Measurements from ENCODE around the gene HAX1. TPM values are rescaled to one million over a fixed set of nuclear protein-coding genes. Genes with fewer than 3 reads are reported as not detected.

HAX1 gene
- total and polyA plus RNA-seq, 10 of the 15 experiments (the other 5 are each of a cell fraction or from before 2014, with no cell fraction given), result 95.3 to 288 (median 147) TPM

DNA sequence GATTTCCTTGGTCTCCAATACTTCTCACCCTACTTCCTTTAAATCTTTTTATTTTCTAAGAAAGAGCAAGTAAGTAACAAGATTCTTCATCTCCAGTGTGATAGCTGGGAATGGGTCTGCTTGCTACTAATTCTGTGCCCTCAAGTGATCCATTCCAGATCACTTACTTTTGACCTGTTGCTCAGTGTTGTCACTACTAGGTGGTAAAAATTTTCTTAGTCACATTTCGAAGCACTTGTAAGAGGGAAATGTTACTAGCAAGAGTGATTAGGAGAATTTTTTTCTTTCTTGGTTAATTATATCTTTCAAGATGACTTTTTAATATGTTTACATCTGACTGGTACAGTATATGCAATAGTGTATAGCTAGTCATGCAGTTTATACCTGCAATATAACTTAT, 49.5 kb upstream of the HAX1 start:
- in situ Hi-C loops (cut with MboI), result no loop called here
- POLR2A ChIA-PET, result interaction anchor here (0.5 to 1.2 kb wide), 6 partner anchors 16 to 562 kb away, joined by 3 to 6 read pairs (median 3); no protein-coding TSS in a partner anchor
- TF ChIP-seq, protein P1, sequence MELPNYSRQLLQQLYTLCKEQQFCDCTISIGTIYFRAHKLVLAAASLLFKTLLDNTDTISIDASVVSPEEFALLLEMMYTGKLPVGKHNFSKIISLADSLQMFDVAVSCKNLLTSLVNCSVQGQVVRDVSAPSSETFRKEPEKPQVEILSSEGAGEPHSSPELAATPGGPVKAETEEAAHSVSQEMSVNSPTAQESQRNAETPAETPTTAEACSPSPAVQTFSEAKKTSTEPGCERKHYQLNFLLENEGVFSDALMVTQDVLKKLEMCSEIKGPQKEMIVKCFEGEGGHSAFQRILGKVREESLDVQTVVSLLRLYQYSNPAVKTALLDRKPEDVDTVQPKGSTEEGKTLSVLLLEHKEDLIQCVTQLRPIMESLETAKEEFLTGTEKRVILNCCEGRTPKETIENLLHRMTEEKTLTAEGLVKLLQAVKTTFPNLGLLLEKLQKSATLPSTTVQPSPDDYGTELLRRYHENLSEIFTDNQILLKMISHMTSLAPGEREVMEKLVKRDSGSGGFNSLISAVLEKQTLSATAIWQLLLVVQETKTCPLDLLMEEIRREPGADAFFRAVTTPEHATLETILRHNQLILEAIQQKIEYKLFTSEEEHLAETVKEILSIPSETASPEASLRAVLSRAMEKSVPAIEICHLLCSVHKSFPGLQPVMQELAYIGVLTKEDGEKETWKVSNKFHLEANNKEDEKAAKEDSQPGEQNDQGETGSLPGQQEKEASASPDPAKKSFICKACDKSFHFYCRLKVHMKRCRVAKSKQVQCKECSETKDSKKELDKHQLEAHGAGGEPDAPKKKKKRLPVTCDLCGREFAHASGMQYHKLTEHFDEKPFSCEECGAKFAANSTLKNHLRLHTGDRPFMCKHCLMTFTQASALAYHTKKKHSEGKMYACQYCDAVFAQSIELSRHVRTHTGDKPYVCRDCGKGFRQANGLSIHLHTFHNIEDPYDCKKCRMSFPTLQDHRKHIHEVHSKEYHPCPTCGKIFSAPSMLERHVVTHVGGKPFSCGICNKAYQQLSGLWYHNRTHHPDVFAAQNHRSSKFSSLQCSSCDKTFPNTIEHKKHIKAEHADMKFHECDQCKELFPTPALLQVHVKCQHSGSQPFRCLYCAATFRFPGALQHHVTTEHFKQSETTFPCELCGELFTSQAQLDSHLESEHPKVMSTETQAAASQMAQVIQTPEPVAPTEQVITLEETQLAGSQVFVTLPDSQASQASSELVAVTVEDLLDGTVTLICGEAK (IDR thresholded peaks at IDR 0.05; ENCODE audit: borderline replicate concordance), result no peak
- no peak for TF ChIP-seq RELA (IDR thresholded peaks at IDR 0.05; ENCODE audit: borderline replicate concordance, partially characterized antibody)
- no peak for TF ChIP-seq NR2C1 (IDR thresholded peaks at IDR 0.05)
- TF ChIP-seq ATF7 (IDR thresholded peaks at IDR 0.05; ENCODE audit: low read depth), result no peak
- TF ChIP-seq MXI1 (IDR thresholded peaks at IDR 0.05; ENCODE audit: low read depth, low read length), result no peak
- TF ChIP-seq, protein P2, sequence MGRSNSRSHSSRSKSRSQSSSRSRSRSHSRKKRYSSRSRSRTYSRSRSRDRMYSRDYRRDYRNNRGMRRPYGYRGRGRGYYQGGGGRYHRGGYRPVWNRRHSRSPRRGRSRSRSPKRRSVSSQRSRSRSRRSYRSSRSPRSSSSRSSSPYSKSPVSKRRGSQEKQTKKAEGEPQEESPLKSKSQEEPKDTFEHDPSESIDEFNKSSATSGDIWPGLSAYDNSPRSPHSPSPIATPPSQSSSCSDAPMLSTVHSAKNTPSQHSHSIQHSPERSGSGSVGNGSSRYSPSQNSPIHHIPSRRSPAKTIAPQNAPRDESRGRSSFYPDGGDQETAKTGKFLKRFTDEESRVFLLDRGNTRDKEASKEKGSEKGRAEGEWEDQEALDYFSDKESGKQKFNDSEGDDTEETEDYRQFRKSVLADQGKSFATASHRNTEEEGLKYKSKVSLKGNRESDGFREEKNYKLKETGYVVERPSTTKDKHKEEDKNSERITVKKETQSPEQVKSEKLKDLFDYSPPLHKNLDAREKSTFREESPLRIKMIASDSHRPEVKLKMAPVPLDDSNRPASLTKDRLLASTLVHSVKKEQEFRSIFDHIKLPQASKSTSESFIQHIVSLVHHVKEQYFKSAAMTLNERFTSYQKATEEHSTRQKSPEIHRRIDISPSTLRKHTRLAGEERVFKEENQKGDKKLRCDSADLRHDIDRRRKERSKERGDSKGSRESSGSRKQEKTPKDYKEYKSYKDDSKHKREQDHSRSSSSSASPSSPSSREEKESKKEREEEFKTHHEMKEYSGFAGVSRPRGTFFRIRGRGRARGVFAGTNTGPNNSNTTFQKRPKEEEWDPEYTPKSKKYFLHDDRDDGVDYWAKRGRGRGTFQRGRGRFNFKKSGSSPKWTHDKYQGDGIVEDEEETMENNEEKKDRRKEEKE (IDR thresholded peaks at IDR 0.05), result no peak
- TF ChIP-seq, protein P3, sequence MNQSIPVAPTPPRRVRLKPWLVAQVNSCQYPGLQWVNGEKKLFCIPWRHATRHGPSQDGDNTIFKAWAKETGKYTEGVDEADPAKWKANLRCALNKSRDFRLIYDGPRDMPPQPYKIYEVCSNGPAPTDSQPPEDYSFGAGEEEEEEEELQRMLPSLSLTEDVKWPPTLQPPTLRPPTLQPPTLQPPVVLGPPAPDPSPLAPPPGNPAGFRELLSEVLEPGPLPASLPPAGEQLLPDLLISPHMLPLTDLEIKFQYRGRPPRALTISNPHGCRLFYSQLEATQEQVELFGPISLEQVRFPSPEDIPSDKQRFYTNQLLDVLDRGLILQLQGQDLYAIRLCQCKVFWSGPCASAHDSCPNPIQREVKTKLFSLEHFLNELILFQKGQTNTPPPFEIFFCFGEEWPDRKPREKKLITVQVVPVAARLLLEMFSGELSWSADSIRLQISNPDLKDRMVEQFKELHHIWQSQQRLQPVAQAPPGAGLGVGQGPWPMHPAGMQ (IDR thresholded peaks at IDR 0.05; ENCODE audit: borderline replicate concordance), result no peak
- TF ChIP-seq TCF7 (IDR thresholded peaks at IDR 0.05; ENCODE audit: borderline replicate concordance), result no peak
- TF ChIP-seq MTA2 (IDR thresholded peaks at IDR 0.05; ENCODE audit: low read depth), result no peak
- TF ChIP-seq NFXL1 (IDR thresholded peaks at IDR 0.05; ENCODE audit: borderline replicate concordance), result no peak
- TF ChIP-seq ZZZ3 (IDR thresholded peaks at IDR 0.05; ENCODE audit: control insufficient read depth, insufficient read length, low read depth), result no peak
- no peak for TF ChIP-seq STAT1 (conservative IDR thresholded peaks at IDR 0.05)
- TF ChIP-seq, protein P4, sequence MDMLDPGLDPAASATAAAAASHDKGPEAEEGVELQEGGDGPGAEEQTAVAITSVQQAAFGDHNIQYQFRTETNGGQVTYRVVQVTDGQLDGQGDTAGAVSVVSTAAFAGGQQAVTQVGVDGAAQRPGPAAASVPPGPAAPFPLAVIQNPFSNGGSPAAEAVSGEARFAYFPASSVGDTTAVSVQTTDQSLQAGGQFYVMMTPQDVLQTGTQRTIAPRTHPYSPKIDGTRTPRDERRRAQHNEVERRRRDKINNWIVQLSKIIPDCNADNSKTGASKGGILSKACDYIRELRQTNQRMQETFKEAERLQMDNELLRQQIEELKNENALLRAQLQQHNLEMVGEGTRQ (IDR thresholded peaks at IDR 0.05; ENCODE audit: borderline replicate concordance, low read depth, low read length), result no peak
- TF ChIP-seq PAX5 (IDR thresholded peaks at IDR 0.05; ENCODE audit: borderline replicate concordance, low read depth, low read length), result no peak

More for the DNA sequence above, 49.5 kb upstream of the HAX1 start:
- ChIA-PET RAD21 (ENCODE audit: unreplicated experiment) (interaction anchor here (0.5 to 1.2 kb wide), 3 partner anchors 23 to 422 kb away, joined by 3 read pairs; no protein-coding TSS in a partner anchor), CTCF (interaction anchor here (0.9 to 1.5 kb wide), 4 partner anchors 24 to 112 kb away, joined by 3 to 7 read pairs (median 4); no protein-coding TSS in a partner anchor), SMC1A (ENCODE audit: uncharacterized antibody, unreplicated experiment) (interaction anchor here (0.6 to 2.2 kb wide), 11 partner anchors 22 to 126 kb away, joined by 3 to 8 read pairs (median 3); partner anchors contain the start of gene HAX1)
- Histone ChIP-seq H3K9ac (ENCODE audit: control insufficient read depth, insufficient read depth, low read length) (no peak overlapping the region), H3K79me2 (ENCODE audit: control insufficient read depth, insufficient read depth, low read length) (peaks cover 91% of the 10 kb centered on the region), H3K4me2 (ENCODE audit: control insufficient read depth, insufficient read depth) (peak overlapping the region; percentile 93), H3K9me3 (replicated peaks; ENCODE audit: control insufficient read depth, insufficient read depth, low read length) (no peaks in the 10 kb centered on the region), H3K36me3 (ENCODE audit: control insufficient read depth in 2 of 2, insufficient read depth in 2 of 2, low read length in 1 of 2) (peaks cover 0 to 22% of the 10 kb centered on the region in 2 experiments; a peak in 1 of 4 replicates), H3K27ac (ENCODE audit: control insufficient read depth, insufficient read depth) (no peak overlapping the region), H4K20me1 (ENCODE audit: control insufficient read depth, insufficient read depth) (no peaks in the 10 kb centered on the region; the same call in 1 of the 2 replicates), H3K4me1 (ENCODE audit: control insufficient read depth, insufficient read depth, low read length) (peaks cover 15% of the 10 kb centered on the region), H3K4me3 (peak overlapping the region; percentile 99), H3K27me3 (replicated peaks in 1 of 2; ENCODE audit: control insufficient read depth in 2 of 2, insufficient read depth in 2 of 2, low read length in 1 of 2) (no peaks in the 10 kb centered on the region), H2AFZ (ENCODE audit: control insufficient read depth, low read depth, low read length) (no peak overlapping the region)
- FAIRE-seq (no peak), DNase-seq (ENCODE audit: low read depth, low spot score) (no peak), ATAC-seq (no peak)
- intact Hi-C loops (cut with micrococcal nuclease; ENCODE audit: unreplicated experiment), result no loop called here
- 0% methylated on average over 1 of the region's 1 CpG for WGBS (ENCODE audit: insufficient coverage, insufficient replicate concordance, low lambda C conversion rate, missing lambda C conversion rate)
- BruUV-seq (replicated peaks), result no TSS peak
